Keratinocyte (primary cell): ENCODE data around the gene MYH6. TPM values are rescaled to one million over a fixed set of nuclear protein-coding genes. Genes with fewer than 3 reads are reported as not detected.
A peak's percentile ranks its signal among the peaks of the same experiment; 100 is the strongest.

Experiments used
- DNase-seq: peaks from one replicate; pipeline ENCODE4 v3.0.0-alpha.2; 2011; ENCODE audit warnings: low read depth, missing footprints, low spot score
- FAIRE-seq: peaks from 2 replicates; lab custom pipeline; 2011; peaks lifted over from hg19 to GRCh38; lab: Jason Lieb, UNC
- H2AFZ ChIP-seq: 2 replicates; pipeline ENCODE4 v1.6.0; 2012; ENCODE audit warnings: low read length, control low read depth, inconsistent platforms; ENCODE audit not compliant: control insufficient read depth
- H3K27ac ChIP-seq: 2 replicates; pipeline ENCODE4 v1.5.1; 2011; ENCODE audit warnings: low read length; ENCODE audit not compliant: control insufficient read depth, insufficient read depth
- H3K27me3 ChIP-seq: 3 replicates; pipeline ENCODE4 v1.6.0; 2011; ENCODE audit warnings: low read length; ENCODE audit not compliant: control insufficient read depth, insufficient read depth; ENCODE audit errors: extremely low read depth
- H3K36me3 ChIP-seq, 2 experiments: 2 replicates in 1 of 2; 3 replicates in 1 of 2; pipeline ENCODE4 v1.5.1; 2011; ENCODE audit warnings: low read length in 2 of 2, mild to moderate bottlenecking in 1 of 2; ENCODE audit not compliant: control insufficient read depth in 2 of 2, insufficient read depth in 2 of 2; ENCODE audit errors: extremely low read depth in 1 of 2
- H3K4me1 ChIP-seq: 3 replicates; pipeline ENCODE4 v1.5.1; 2011; ENCODE audit warnings: low read length; ENCODE audit not compliant: control insufficient read depth, insufficient read depth; ENCODE audit errors: extremely low read depth
- H3K4me2 ChIP-seq: 3 replicates; pipeline ENCODE4 v1.6.0; 2011; ENCODE audit warnings: low read depth, low read length; ENCODE audit not compliant: control insufficient read depth, insufficient read depth; ENCODE audit errors: extremely low read depth
- H3K4me3 ChIP-seq, 3 experiments: fragments of 200-600 bp in 1 of 3; sonication (generic) in 1 of 3; 2 replicates in 2 of 3; 3 replicates in 1 of 3; pipeline ENCODE4 v1.5.1; 2011 to 2016; ENCODE audit warnings: low read length in 3 of 3, mild to moderate bottlenecking in 3 of 3, control low read depth in 2 of 3, inconsistent platforms in 1 of 3, low read depth in 1 of 3, mixed read lengths in 1 of 3, mixed run types in 1 of 3, moderate library complexity in 1 of 3; ENCODE audit not compliant: control insufficient read depth in 2 of 3, insufficient read depth in 2 of 3; ENCODE audit errors: extremely low read depth in 1 of 3
- H3K79me2 ChIP-seq: 2 replicates; pipeline ENCODE4 v1.6.0; 2012; ENCODE audit warnings: low read length; ENCODE audit not compliant: control insufficient read depth, insufficient read depth
- H3K9ac ChIP-seq: 3 replicates; pipeline ENCODE4 v1.6.0; 2011; ENCODE audit warnings: low read length; ENCODE audit not compliant: control insufficient read depth, insufficient read depth; ENCODE audit errors: extremely low read depth
- H3K9me1 ChIP-seq: 3 replicates; pipeline ENCODE4 v1.6.0; 2011; ENCODE audit warnings: low read length; ENCODE audit not compliant: control insufficient read depth, insufficient read depth; ENCODE audit errors: extremely low read depth
- H3K9me3 ChIP-seq: 2 replicates; pipeline ENCODE4 v1.5.1; 2012; ENCODE audit warnings: low read depth, low read length; ENCODE audit not compliant: control insufficient read depth
- H4K20me1 ChIP-seq: 3 replicates; pipeline ENCODE4 v1.6.0; 2011; ENCODE audit warnings: low read length; ENCODE audit not compliant: control insufficient read depth, insufficient read depth; ENCODE audit errors: extremely low read depth
- CTCF ChIP-seq, 3 experiments: IDR thresholded peaks in 1 of 3; conservative IDR thresholded peaks in 1 of 3; optimal IDR thresholded peaks in 1 of 3; 2 replicates in 2 of 3; 3 replicates in 1 of 3; pipeline versions ENCODE3 to v1.5.1; 2011; ENCODE audit warnings: low read length in 3 of 3, mild to moderate bottlenecking in 3 of 3, moderate library complexity in 2 of 3, control low read depth in 1 of 3, inconsistent platforms in 1 of 3; ENCODE audit not compliant: insufficient read depth in 2 of 3; ENCODE audit errors: extremely low read depth in 1 of 3
- EZH2 ChIP-seq: IDR thresholded peaks from one replicate; pipeline ENCODE4 v1.6.1; 2012; ENCODE audit warnings: inconsistent platforms, mild to moderate bottlenecking, low read length, moderate library complexity
- dilution Hi-C: fragments of 300-500 bp; cut with MboI; formaldehyde crosslinking; loops from one replicate; pipeline ENCODE4 v1.7.0; 2020; ENCODE audit warnings: low sequenced_read_pairs; ENCODE audit not compliant: extremely low pct_ligation_motif_present
- polyA plus RNA-seq, 5 experiments: library from polyadenylated mRNA; depleted of rRNA in 3 of 5; stranded (reverse) in 3 of 5; stranded (forward) in 1 of 5; unstranded in 1 of 5; fragments of >200 nt; gene quantifications; 1 replicate in 1 of 5; 2 replicates in 3 of 5; 3 replicates in 1 of 5; pipeline versions ENCODE4 v1.2.1 to v1.2.3, GENCODE V29; 2011 to 2012; ENCODE audit warnings: missing spikeins in 2 of 5, low read depth in 1 of 5, low replicate concordance in 1 of 5

Gene MYH6
- polyA plus RNA-seq, 1 donor (not counting 4 experiments of a cell fraction or from before 2014, with no cell fraction given) = not detected

- H3K27me3 ChIP-seq = peaks cover 22% of the 10 kb centered on the region
- DNase-seq = no peak
- H3K36me3 ChIP-seq = peaks cover 0 to 2% of the 10 kb centered on the region in 2 experiments
- H4K20me1 ChIP-seq = no peaks in the 10 kb centered on the region
- H3K9me1 ChIP-seq = no peaks in the 10 kb centered on the region
- H3K4me2 ChIP-seq = no peak overlapping the region
- dilution Hi-C loops = no loop called here
- H3K4me1 ChIP-seq = peaks cover 3% of the 10 kb centered on the region
- H3K9me3 ChIP-seq = no peaks in the 10 kb centered on the region
- no peak for FAIRE-seq
- H3K27ac ChIP-seq = no peak overlapping the region
- no peak for TF ChIP-seq CTCF (optimal IDR thresholded peaks at IDR 0.05 in 1 of 3, IDR thresholded peaks at IDR 0.05 in 1 of 3, conservative IDR thresholded peaks at IDR 0.05 in 1 of 3; ENCODE audit: extremely low read depth in 1 of 3, insufficient read depth in 2 of 3, low read length in 3 of 3)
- TF ChIP-seq EZH2 = no peak
- no peaks in the 10 kb centered on the region for H3K79me2 ChIP-seq
- no peak overlapping the region for H3K9ac ChIP-seq
- H2AFZ ChIP-seq = no peak overlapping the region
- H3K4me3 ChIP-seq = no peak overlapping the region
Observed at GRCh38 chr14:23353433-23353780, 54.7 kb downstream of the MYH6 start.

GRCh38 chr14:23352506-23353432 lies 55.3 kb downstream of the MYH6 start, which contains the start of gene SLC22A17:
TSS of gene SLC22A17 (minus strand) at chr14:23352887.
- no peak within 1 kb of the TSS for H3K27ac ChIP-seq
- no peaks in the 10 kb centered on the region for H4K20me1 ChIP-seq
- peak within 1 kb of the TSS; percentile 53 for H2AFZ ChIP-seq
- dilution Hi-C loops = no loop called here
- H3K4me1 ChIP-seq = peaks cover 3% of the 10 kb centered on the region
- no peaks in the 10 kb centered on the region for H3K9me1 ChIP-seq
- H3K9ac ChIP-seq = no peak within 1 kb of the TSS
- FAIRE-seq (no peak), DNase-seq (no peak)
- TF ChIP-seq CTCF (optimal IDR thresholded peaks at IDR 0.05 in 1 of 3, IDR thresholded peaks at IDR 0.05 in 1 of 3, conservative IDR thresholded peaks at IDR 0.05 in 1 of 3; ENCODE audit: extremely low read depth in 1 of 3, insufficient read depth in 2 of 3, low read length in 3 of 3) (peak in 1 of 3 experiments; percentile 20), EZH2 (no peak)
- H3K4me3 ChIP-seq = peak within 1 kb of the TSS; percentile 38 to 55 (median 40)
- H3K36me3 ChIP-seq = peaks cover 0 to 2% of the 10 kb centered on the region in 2 experiments
- no peaks in the 10 kb centered on the region for H3K9me3 ChIP-seq
- H3K4me2 ChIP-seq = peak within 1 kb of the TSS; percentile 68
- H3K27me3 ChIP-seq = peaks cover 22% of the 10 kb centered on the region
- no peaks in the 10 kb centered on the region for H3K79me2 ChIP-seq
